ENCODE measurements around the gene TMEM61. TPM values are rescaled to one million over a fixed set of nuclear protein-coding genes. Genes with fewer than 3 reads are reported as not detected.
"Not testable (repeated sequence)": the region's sequence is repeated elsewhere in the genome, so short reads cannot be mapped to it uniquely, and the experiment has no call there.

Gene TMEM61
- polyA plus RNA-seq, 1 of the 3 experiments (the other 2 are of a cell fraction), result not detected

GRCh38 chr1:54962612-54963395, 17.6 kb upstream of the TMEM61 start (continued):
- TF ChIP-seq, protein P1, sequence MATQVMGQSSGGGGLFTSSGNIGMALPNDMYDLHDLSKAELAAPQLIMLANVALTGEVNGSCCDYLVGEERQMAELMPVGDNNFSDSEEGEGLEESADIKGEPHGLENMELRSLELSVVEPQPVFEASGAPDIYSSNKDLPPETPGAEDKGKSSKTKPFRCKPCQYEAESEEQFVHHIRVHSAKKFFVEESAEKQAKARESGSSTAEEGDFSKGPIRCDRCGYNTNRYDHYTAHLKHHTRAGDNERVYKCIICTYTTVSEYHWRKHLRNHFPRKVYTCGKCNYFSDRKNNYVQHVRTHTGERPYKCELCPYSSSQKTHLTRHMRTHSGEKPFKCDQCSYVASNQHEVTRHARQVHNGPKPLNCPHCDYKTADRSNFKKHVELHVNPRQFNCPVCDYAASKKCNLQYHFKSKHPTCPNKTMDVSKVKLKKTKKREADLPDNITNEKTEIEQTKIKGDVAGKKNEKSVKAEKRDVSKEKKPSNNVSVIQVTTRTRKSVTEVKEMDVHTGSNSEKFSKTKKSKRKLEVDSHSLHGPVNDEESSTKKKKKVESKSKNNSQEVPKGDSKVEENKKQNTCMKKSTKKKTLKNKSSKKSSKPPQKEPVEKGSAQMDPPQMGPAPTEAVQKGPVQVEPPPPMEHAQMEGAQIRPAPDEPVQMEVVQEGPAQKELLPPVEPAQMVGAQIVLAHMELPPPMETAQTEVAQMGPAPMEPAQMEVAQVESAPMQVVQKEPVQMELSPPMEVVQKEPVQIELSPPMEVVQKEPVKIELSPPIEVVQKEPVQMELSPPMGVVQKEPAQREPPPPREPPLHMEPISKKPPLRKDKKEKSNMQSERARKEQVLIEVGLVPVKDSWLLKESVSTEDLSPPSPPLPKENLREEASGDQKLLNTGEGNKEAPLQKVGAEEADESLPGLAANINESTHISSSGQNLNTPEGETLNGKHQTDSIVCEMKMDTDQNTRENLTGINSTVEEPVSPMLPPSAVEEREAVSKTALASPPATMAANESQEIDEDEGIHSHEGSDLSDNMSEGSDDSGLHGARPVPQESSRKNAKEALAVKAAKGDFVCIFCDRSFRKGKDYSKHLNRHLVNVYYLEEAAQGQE (IDR thresholded peaks at IDR 0.05; ENCODE audit: low read depth, low read length), result no peak

DNA sequence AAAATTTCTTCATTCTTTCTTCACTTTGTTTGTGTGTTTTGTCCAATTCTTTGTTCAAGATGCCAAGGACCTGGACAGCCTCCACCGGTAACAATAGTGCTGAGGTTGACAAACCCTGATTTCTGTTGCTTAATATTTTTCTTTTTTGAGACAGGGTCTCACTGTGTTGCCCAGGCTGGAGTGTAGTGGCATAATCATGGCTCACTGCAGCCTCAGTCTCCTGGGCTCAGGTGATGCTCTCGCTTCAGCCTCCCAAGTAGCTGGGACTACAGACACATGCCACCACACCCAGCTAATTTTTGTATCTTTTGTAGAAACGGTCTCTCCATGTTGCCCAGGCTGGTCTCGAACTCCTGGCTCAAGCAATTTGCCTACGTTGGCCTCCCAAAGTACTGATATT, 16.6 kb upstream of the TMEM61 start:
- H3K79me2 ChIP-seq (ENCODE audit: insufficient read depth); H3K4me3 ChIP-seq (ENCODE audit: low read depth in 2 of 2, low read length in 1 of 2); H3K9ac ChIP-seq; H3K27me3 ChIP-seq (ENCODE audit: insufficient read depth); H3K4me2 ChIP-seq; POLR2A ChIA-PET; H4K20me1 ChIP-seq (ENCODE audit: insufficient read depth); H3K36me3 ChIP-seq (replicated peaks in 1 of 2; ENCODE audit: control insufficient read depth in 1 of 2, insufficient read depth in 2 of 2, low read length in 1 of 2); H3K9me3 ChIP-seq; H3F3A ChIP-seq (replicated peaks; ENCODE audit: insufficient read depth); H3K9me2 ChIP-seq; H3K27ac ChIP-seq (ENCODE audit: low read depth in 2 of 2, low read length in 1 of 2); DNase-seq; H2AFZ ChIP-seq (ENCODE audit: low read depth): not testable (repeated sequence)
- CTCF ChIA-PET, result interaction anchor here (1.9 to 9.6 kb wide), 4 partner anchors 13 to 58 kb away, joined by 6 to 68 read pairs (median 33); no protein-coding TSS in a partner anchor
- WGBS (ENCODE audit: low lambda C conversion rate), result 77% methylated on average over 5 of the region's 5 CpGs
- peaks cover 0 to 14% of the 10 kb centered on the region in 2 experiments; a peak in 1 of 4 replicates for H3K4me1 ChIP-seq (ENCODE audit: control insufficient read depth in 1 of 2, insufficient read depth in 2 of 2, low read depth in 1 of 2, low read length in 1 of 2)

GRCh38 chr1:54965624-54966340, 14.6 kb upstream of the TMEM61 start:
- POLR2A ChIA-PET, result no interaction called here
- peak; percentile 60 for TF ChIP-seq PBX3 (IDR thresholded peaks at IDR 0.05)
- no peak for TF ChIP-seq YY1 (IDR thresholded peaks at IDR 0.05; ENCODE audit: low read depth)
- TF ChIP-seq, protein P2, sequence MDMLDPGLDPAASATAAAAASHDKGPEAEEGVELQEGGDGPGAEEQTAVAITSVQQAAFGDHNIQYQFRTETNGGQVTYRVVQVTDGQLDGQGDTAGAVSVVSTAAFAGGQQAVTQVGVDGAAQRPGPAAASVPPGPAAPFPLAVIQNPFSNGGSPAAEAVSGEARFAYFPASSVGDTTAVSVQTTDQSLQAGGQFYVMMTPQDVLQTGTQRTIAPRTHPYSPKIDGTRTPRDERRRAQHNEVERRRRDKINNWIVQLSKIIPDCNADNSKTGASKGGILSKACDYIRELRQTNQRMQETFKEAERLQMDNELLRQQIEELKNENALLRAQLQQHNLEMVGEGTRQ (IDR thresholded peaks at IDR 0.05; ENCODE audit: borderline replicate concordance, low read depth, low read length), result no peak
- TF ChIP-seq FOXM1 (IDR thresholded peaks at IDR 0.05; ENCODE audit: low read depth), result no peak
- TF ChIP-seq ZBTB33 (IDR thresholded peaks at IDR 0.05; ENCODE audit: borderline replicate concordance, low read depth), result no peak
- no peak for TF ChIP-seq RAD21 (IDR thresholded peaks at IDR 0.05; ENCODE audit: low read length)
- no peak for TF ChIP-seq RXRA (IDR thresholded peaks at IDR 0.05; ENCODE audit: borderline replicate concordance, low read depth)
- TF ChIP-seq SIN3A (IDR thresholded peaks at IDR 0.05; ENCODE audit: borderline replicate concordance, low read depth, low read length), result no peak
- TF ChIP-seq SMC3 (IDR thresholded peaks at IDR 0.05; ENCODE audit: low read depth, low read length), result no peak
- TF ChIP-seq CHD2 (IDR thresholded peaks at IDR 0.05; ENCODE audit: low read length, partially characterized antibody), result no peak
- no peak for TF ChIP-seq POLR2AphosphoS5 (IDR thresholded peaks at IDR 0.05; ENCODE audit: low read depth, low read length)
- TF ChIP-seq RCOR1 (IDR thresholded peaks at IDR 0.05; ENCODE audit: low read length), result no peak
- no peak for TF ChIP-seq NFIC (IDR thresholded peaks at IDR 0.05; ENCODE audit: borderline replicate concordance)
- TF ChIP-seq ELF1 (IDR thresholded peaks at IDR 0.05), result no peak

More at GRCh38 chr1:54965624-54966340, 14.6 kb upstream of the TMEM61 start:
- Histone ChIP-seq H3F3A (replicated peaks; ENCODE audit: insufficient read depth) (no peaks in the 10 kb centered on the region), H3K9me3 (no peaks in the 10 kb centered on the region), H3K79me2 (ENCODE audit: insufficient read depth) (no peaks in the 10 kb centered on the region), H3K9ac (no peak overlapping the region), H3K4me1 (ENCODE audit: control insufficient read depth in 1 of 2, insufficient read depth in 2 of 2, low read depth in 1 of 2, low read length in 1 of 2) (peaks cover 0 to 14% of the 10 kb centered on the region in 2 experiments; a peak in 1 of 4 replicates), H3K9me2 (no peaks in the 10 kb centered on the region), H3K36me3 (replicated peaks in 1 of 2; ENCODE audit: control insufficient read depth in 1 of 2, insufficient read depth in 2 of 2, low read length in 1 of 2) (no peaks in the 10 kb centered on the region), H4K20me1 (ENCODE audit: insufficient read depth) (no peaks in the 10 kb centered on the region), H3K4me2 (no peak overlapping the region), H3K27ac (ENCODE audit: low read depth in 2 of 2, low read length in 1 of 2) (no peak overlapping the region), H3K27me3 (ENCODE audit: insufficient read depth) (no peaks in the 10 kb centered on the region), H3K4me3 (ENCODE audit: low read depth in 2 of 2, low read length in 1 of 2) (no peak overlapping the region), H2AFZ (ENCODE audit: low read depth) (peak overlapping the region; percentile 59)
- CTCF ChIA-PET, result interaction anchor here (0.9 to 9.0 kb wide), 8 partner anchors 11 to 56 kb away, joined by 3 to 68 read pairs (median 5); no protein-coding TSS in a partner anchor
- no peak for DNase-seq
- 69% methylated on average over 7 of the region's 7 CpGs for WGBS (ENCODE audit: low lambda C conversion rate)

Measured in SK-N-SH (cell line).